ENCODE results near the gene TPSG1.
"Not testable (repeated sequence)": the region's sequence is repeated elsewhere in the genome, so short reads cannot be mapped to it uniquely, and the experiment has no call there.

Gene TPSG1

GRCh38 chr16:1260101-1260680, 35.1 kb upstream of the TPSG1 start:
- no peak overlapping the region for H3K4me3 ChIP-seq (replicated peaks; ENCODE audit: low read depth, low read length)
- DNase-seq (ENCODE audit: low read depth) = no peak
- TF ChIP-seq CTCF (IDR thresholded peaks at IDR 0.05; ENCODE audit: low read length, missing control alignments) = no peak

GRCh38 chr16:1259760-1260068, 34.6 kb upstream of the TPSG1 start:
- no peak for TF ChIP-seq CTCF (IDR thresholded peaks at IDR 0.05; ENCODE audit: low read length, missing control alignments)
- H3K4me3 ChIP-seq (replicated peaks; ENCODE audit: low read depth, low read length) = no peak overlapping the region

GRCh38 chr16:1258906-1259759, 34.1 kb upstream of the TPSG1 start:
- DNase-seq (ENCODE audit: low read depth) = no peak
- no peak overlapping the region for H3K4me3 ChIP-seq (replicated peaks; ENCODE audit: low read depth, low read length)
- no peak for TF ChIP-seq CTCF (IDR thresholded peaks at IDR 0.05; ENCODE audit: low read length, missing control alignments)

More at GRCh38 chr16:1259760-1260068, 34.6 kb upstream of the TPSG1 start:
- DNase-seq (ENCODE audit: low read depth) = no peak

- DNase-seq (ENCODE audit: low read depth) = no peak
- TF ChIP-seq CTCF (IDR thresholded peaks at IDR 0.05; ENCODE audit: low read length, missing control alignments) = no peak
- H3K4me3 ChIP-seq (replicated peaks; ENCODE audit: low read depth, low read length) = no peak overlapping the region
Measured at GRCh38 chr16:1258225-1258600, 33.1 kb upstream of the TPSG1 start.

- H3K4me3 ChIP-seq (replicated peaks; ENCODE audit: low read depth, low read length) = no peak overlapping the region
- no peak for TF ChIP-seq CTCF (IDR thresholded peaks at IDR 0.05; ENCODE audit: low read length, missing control alignments)
- DNase-seq (ENCODE audit: low read depth) = no peak
Measured at GRCh38 chr16:1257561-1258224, 32.6 kb upstream of the TPSG1 start.

- TF ChIP-seq CTCF (IDR thresholded peaks at IDR 0.05; ENCODE audit: low read length, missing control alignments) = no peak
- H3K4me3 ChIP-seq (replicated peaks; ENCODE audit: low read depth, low read length) = no peak overlapping the region
- no peak for DNase-seq (ENCODE audit: low read depth)
Measured at GRCh38 chr16:1256874-1257322, 31.8 kb upstream of the TPSG1 start.

GRCh38 chr16:1256296-1256873, 31.3 kb upstream of the TPSG1 start:
- H3K4me3 ChIP-seq (replicated peaks; ENCODE audit: low read depth, low read length); DNase-seq (ENCODE audit: low read depth): not testable (repeated sequence)

- H3K4me3 ChIP-seq (replicated peaks; ENCODE audit: low read depth, low read length); DNase-seq (ENCODE audit: low read depth): not testable (repeated sequence)
Measured at GRCh38 chr16:1255276-1256122, 30.4 kb upstream of the TPSG1 start, which contains the start of gene TPSD1. Gene TPSD1 (plus strand): TSS chr16:1256069. CDS start chr16:1256281, 212 bp downstream.

GRCh38 chr16:1254821-1255220, 29.8 kb upstream of the TPSG1 start:
- not testable (repeated sequence) for DNase-seq (ENCODE audit: low read depth); H3K4me3 ChIP-seq (replicated peaks; ENCODE audit: low read depth, low read length)
